GM18861 (cell line): ENCODE measurements around the gene MAP2K5.

Source experiments
- ATAC-seq: cut with Tn5 transposase; IDR thresholded peaks from one replicate; pipeline ENCODE4 v1.9.1; 2021; ENCODE audit not compliant: unreplicated experiment

MAP2K5 gene

DNA sequence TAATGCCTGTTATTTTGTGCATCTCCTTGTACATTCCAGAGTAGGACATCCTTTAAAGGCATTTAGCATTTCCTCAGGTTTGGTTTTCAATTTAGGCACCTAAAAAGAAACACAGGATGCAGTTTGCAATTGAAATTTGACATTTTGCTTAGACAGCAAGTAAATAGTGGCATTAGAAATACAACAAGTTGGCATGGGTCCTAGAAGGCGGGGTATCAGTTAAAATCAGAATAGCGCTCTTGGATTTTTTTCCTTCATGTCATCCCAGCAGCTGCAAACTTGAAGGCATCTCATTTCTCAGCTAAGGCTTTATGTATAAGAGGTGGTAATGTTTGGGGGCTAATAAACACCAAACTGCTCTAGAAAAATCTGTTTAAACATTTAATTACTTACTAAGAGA is 235.3 kb downstream of the MAP2K5 start:
- no peak for ATAC-seq

DNA sequence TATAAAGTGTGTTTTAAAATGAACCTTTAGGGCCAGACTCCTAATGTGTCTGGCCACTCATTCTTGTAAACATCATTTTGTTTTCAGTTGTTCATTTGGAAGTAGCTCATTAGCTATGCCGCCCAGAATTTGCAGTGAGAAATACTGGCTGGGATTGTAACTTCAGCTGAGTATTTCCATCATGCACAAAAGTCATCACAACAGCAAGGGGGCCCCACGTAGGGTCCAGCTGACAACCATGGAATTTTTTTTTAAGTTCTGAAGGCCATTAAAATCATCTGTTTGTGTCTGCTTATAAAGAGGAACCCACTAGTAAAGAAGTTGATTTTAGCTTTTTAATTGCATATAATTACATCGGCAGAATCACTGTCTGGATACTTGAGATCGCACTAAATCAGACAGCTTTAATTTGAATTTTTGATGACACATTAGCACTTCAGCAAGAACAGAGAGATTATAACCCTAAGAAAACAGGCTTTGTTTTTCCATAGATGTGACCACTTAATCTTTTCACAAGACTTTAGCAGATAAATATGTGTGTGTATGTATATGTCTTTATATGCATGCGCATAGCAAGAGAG is 236.6 kb downstream of the MAP2K5 start:
- ATAC-seq: no peak

DNA sequence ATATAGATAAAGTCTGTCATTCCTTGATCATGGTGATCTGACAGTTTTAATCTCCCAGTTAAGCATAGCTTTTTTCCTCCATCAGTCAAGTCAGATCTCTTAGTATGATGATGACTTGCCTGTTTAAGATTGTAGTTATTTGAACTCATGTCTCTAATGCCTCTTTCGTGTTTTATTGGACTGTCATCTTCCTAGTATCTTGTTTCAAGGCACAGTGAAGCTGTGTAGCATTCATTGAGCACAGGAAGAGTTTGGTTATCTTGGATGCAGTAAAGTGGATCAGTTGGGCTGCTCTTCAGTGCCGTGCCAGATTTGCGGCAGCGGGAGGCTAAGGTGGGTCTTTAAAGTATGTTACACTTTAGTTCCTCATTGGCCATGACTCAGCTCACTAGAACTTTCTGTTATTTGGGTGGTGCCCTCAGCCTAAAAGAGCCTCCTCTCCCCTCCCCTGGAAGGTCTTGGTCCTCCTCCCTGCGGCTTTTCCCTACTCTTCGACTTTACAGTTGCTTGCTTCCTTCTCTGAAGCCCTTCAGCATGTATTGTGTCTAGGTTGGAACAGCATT is 237.1 kb downstream of the MAP2K5 start:
- no peak for ATAC-seq

DNA sequence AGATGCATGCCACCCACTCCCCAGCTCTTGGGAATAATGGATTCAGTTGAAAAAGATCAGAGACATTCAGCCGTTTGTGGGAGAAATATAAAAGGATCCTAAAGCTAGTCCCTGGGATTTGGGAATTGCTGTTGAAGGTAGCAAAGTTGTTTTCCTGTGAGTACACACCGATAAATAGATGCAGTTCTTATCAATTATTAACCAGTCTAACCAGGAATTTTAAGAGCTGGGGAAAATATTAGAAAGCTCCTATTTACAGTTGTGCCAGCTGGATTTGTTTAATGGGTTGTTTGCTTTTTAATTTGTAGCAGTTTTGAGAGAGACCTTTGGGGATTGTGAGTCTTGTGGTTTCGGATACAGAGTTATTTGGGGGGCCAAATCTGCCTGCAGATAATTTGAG is 238.6 kb downstream of the MAP2K5 start:
- ATAC-seq: no peak

DNA sequence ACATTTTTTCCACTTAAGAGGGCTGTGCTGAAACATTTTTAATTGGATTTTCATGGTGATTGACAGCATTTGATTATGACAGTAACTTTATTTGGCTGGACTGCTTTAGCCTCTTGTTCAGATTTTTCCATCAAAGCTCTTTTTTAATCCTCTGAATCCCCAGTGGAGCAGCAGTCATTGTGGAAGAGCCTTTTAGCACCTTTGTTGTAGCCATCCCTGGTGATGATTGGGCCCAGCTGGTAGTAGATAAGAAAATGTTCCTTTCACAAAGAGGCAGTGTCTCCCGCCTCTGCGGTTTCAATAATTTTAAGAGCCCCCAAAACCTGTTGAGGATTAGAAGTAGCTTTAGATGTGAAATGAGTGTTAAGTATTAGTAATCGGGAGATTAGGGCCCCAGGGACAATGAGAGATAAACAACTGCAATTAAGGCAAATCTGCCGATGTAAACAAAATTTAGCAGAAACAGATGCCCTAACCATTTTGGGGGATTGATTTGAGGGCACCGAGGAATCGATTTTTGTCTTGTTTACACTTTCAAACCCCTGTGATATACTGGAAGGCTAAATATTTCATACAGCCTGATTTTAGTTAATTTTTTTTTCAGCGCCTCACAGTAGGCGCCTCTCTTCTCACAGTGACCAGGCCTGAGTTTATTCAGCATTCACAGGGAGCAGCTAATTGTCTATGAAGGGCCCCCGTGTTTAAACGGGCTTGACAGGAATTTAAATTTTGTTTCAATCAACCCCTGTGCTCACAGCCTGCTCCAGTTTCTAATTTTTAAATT is 239.6 kb downstream of the MAP2K5 start:
- no peak for ATAC-seq

DNA sequence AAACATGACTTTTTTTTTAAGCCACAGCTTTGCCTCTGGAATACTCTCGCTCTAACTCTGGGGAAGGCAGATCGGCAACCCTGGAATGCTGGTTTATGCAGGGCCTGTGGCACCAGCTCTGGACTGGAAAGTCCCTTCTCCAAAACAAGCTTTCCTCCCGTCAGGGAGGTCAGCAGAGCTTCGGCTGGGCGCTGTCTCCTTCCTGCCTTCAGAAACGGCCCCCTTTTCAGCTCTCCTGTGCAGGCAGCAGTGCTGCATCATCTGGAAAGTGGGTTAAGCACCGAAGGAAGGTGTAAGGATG is 240.1 kb downstream of the MAP2K5 start:
- no peak for ATAC-seq

DNA sequence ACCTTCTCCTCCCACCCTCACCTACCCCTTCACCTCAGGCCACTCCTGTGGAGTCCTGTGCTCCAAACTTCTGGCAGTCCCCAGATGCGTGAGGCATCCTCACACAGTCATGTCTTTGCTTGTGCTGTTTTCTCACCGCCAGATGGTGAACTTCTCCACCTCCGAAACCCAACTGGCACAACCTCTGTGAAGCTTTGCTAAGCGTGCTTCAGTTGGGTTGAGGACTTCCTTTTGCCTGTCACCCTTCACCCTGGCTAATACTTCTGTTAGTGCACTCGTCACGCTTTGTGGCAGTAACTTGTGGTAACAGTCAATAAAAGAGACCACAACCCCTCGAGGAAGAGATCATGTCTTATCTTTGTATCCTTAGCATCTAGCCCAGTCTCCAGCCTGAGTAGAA is 240.8 kb downstream of the MAP2K5 start:
- ATAC-seq: peak; percentile 62

DNA sequence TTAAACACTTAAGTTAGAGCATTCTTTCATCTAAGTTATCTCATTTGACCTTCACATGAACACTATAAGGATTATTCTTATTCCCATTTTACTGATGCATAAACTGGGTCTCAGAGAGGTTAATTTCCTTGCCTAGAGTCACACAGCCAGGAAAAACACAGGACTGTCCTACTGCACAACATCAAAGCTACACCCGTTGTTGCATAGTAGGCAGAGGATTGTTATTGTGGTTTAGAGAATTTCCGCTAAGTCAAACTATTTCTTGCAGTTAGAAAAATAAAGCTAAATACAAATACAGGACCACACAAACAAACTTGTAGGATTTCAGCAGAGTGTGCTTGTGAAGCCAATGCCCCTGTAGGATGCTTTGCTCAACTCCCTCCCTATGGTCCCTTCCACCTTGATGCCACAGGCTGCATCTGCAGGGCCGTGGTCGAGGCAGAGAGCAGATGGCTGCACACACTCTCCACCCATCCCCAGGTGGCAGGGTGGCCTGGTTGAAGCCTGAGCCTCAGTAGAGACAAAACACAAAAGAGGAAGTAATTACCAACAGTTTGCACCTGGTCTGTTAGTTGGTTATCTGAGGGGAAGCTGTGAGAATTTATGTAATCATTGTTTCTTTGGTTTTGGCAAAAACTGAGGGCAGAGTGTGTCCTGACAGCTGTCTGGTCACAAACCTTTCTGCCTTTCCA is 241.7 kb downstream of the MAP2K5 start:
- ATAC-seq: peak; percentile 73

DNA sequence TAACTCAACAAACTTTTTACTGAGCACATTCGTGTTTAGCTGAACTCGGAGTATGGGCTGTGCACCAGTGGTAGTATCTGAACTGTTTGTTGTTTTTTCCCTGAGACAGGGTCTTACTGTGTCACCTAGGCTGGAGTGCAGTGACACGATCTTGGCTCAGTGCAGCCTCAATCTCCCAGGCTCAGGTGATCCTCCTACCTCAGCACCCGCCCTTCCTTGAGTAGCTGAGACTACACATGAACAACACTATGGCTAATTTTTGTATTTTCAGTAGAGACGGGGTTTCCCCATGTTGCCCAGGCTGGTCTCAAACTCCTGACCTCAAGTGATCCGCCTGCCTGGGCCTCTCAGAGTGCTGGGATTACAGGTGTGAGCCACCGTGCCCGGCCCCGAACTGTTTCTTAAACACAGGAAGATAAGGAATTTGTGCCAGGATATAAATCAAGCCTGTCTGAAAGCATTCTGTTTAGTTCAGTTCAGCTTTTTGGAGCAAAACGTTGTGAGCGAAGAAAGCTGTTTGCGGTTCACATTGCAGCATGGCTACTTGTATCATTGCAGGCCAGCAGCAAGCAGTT is 242.4 kb downstream of the MAP2K5 start:
- ATAC-seq: no peak

DNA sequence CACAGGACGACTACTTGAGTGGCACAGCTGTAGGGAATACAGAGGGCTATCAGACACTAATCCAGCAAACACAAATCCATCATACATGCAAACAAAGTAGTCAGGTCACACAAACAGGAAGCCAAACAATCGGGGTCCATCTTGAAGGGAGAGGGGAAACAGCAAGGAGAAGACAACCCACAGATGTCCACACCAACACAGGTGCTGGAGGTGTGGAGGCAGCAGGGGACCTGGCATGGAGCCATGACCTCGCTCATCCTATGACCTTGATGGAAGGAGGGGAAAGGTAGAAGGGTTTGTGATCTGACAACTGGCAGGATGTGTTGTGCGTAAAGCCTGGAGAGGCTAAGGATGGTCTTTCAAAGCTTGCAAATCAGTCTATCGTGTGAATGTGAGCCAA is 242.9 kb downstream of the MAP2K5 start:
- no peak for ATAC-seq

DNA sequence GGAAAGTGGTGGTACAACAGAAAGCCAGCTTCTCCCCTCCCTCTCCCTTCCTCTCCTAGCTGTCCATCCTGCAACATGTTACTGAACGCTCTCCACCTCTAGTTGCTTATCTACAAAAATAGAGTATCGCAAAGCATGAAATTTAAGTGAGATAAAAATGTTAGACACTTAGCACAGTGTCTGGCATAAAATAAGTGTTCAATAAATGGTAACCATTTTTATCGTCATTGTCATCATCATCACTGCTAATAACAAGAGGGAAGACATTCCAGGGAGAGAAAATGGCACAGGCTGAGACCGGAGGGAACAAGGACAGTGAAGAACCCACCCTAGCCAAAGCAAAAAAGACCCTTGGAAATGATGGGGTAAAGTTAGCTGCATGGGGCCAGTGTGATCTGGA is 244.1 kb downstream of the MAP2K5 start:
- no peak for ATAC-seq

DNA sequence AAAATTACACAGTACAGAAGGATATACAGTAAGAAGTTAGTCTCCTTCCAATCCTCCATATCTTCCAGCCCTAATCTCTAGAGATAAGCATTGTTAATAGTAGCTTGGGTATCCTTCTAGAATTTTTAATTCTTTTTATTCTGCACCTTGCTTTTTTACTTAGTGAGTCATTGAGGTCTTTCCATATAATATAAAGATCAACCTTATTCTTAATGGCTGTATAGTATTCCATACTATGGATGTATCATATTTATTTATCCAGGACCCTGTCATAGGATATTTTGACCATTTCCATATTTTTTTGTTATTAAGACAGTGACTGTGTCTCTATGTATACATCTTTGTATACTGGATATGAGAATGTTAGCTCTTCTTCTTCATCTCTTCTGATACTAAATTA is 246.5 kb downstream of the MAP2K5 start:
- no peak for ATAC-seq

DNA sequence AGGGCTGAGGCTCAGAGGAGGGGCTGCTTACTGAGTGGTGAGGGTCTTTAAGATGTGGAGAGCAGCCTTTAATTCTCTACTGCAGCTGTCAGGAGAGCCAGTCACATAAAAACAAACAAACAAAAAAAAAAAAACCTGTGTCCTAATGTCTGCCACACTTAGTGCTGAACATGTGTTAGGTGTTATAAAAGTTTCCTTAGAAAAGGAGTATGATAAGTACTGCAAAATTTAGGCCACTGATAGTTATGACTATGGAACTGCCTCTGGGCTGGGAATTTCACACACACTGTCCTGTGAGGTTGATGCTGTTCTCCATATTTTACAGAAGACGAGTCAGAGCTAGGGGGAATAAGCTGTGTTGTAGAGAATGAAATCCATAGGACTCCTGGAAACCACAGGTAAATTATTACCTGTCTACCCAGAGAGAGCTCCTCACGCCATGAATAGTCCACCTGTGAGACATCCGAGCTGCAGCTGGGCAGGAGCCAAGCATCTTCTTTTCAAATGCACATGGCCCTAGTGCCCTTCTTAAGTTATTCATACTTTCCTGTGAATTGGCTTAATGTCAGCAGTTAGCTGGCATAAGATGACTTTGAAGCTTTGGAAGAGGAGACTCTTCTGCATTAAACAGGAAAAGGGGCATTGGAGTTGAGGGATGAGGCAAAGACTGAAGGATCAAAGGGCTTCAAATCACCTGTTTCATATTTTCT is 248.3 kb downstream of the MAP2K5 start:
- ATAC-seq: no peak

DNA sequence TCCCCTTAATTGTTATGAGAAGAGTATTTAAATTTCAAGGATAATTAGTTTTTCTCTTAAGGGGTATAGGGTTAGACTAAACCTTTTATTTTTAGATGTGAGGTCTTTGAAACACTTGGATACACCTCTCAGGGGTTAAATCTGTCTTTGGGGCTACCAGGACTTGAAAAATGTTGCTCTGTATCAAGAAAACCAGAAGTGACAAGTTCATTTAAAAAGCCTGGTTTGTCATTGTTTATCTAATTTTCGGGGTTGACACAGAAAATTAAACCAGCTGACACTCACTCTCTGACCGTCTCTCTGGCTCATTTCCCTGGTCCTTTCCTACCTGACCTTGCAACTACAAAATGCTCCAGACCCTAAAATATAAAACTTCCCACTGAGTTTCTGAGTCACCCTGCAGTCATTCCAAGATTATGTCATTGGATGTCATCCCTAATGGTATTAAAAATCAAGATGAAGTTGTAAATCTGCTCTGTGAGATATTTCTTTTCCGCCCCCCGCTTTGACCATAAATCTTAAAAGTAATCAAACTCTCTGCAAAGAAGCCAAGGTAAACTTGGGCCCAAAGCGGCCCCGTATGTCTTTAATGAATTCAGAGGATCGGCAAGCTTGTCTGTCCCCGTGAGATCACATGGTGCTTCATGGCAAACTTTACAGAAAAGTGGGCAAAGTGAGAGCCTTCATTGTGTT is 249.9 kb downstream of the MAP2K5 start:
- no peak for ATAC-seq

DNA sequence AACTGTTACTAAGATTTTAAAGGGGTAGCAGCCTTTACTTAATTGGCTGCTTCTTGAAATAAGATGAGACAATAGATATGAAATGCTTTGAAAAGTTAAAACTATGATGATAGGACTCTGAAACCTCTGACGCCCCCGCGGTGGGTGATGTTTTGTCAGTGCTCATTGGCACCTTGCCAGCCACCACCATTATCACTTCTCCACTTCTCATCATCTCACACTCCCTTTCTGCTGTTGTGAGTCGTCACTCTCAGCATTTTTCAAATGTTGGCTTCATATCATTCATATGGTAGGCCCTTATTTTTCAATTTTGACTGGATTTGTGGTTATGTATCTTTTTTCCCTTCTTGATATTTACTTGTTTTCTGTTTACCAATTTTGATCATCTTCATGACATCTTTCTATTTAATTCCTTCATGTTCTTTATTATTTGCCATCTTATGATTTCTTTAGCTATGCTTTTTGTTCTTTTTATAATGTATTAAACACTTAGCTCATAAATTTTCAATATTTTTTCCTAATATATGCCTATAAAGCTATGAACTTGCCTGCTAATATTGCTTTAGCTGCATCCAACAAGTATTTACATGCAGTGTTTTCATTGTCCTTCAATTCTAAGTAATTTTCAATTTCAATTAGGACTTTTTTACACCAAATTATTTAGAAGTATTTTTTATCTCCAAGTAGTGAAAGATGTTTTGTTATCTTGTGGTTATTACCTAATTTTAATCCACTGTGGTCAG is 252.5 kb downstream of the MAP2K5 start:
- ATAC-seq: no peak

DNA sequence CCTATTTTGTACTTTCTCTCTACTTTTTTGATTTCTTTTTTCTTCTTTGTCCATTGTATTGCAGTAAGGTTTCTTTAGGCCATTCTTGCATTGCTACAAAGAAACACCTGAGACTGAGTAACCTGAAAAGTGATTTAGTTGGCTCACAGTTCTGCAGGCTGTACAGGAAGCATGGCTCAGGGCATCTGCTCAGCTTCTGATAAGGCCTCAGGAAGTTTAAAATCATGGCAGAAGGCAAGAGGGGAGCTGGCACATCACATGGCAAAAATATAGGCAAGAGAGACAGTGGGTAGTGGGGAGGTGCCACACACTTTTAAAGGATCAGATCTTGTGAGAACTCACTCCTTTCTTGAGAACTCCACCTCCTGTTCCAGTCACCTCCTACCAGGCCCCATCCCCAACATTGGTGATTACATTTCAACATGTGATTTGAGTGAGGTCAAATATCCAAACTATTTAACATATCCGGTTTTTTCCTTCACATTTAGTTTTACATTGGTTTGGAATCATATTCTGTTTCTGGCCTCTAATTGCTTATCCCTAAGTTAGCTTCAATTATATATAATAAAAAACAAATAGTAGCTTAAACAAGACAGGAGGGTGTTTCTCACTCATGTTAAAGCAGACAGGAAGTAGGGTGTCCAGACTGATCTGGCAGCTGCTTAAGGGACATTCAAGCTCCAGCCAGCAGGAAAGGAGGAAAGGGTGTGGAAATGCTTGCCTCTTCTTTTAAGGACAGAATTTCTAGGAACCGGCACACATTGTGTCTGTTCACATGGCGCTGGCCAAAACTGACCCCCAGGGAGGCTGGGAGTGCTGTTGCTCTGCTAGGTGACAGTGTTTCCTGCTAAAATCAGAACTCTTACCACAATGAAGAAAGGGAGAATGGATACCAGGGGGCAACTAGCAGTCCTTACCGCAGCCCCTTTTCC is 254.0 kb downstream of the MAP2K5 start:
- no peak for ATAC-seq

DNA sequence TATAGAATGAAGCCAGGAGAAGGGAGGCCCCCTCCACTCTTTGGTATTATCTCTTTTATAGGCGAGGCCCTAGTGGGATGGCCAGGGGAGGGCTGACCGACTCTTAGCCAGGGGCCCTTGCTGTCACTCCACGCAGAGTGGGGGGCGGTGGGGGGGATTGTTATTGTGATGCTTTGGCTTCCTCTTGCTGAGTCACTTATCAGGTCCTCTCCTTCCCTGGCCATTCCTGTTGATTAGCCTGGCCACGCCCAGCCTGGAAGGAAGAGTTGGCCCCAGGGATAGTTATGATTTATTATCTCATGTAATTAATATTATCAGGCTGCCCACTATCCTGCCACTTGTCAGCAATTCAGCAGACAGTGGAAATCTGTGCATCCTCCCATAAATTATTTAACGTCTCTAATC is 257.3 kb downstream of the MAP2K5 start:
- ATAC-seq: no peak

DNA sequence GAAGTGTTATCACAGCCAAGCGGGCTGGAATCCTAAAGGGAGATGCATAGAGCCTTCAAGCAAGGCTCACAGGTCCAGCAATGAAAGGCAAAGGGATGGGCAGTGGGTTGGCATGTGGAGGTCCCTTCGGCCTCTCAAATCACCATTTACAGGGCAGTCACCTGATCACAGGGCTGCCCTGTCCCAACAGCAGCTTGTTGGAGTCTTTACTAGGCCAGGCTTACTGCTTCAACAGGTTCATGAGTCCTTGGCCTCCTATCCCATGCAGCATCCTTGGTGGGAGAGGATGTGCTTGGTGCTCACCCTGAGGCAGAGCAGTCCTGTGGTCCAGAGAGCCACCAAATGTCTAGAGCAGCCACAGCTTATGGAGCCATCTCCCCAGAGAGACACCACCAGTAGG is 258.6 kb downstream of the MAP2K5 start:
- no peak for ATAC-seq
